AG09309 (cell line): ENCODE data around the gene CASKIN1.

Experiments used
- DNase-seq: peaks from one replicate; pipeline ENCODE4 v3.0.0-alpha.2; 2010; ENCODE audit warnings: low read depth
- H3K4me3 ChIP-seq: 2 replicates; pipeline ENCODE4 v1.5.1; 2011; ENCODE audit warnings: mild to moderate bottlenecking, low read depth, low read length, moderate library complexity; ENCODE audit not compliant: control insufficient read depth
- TF ChIP-seq, protein P1 (sequence below): IDR thresholded peaks from 2 replicates; pipeline ENCODE4 v1.5.1; 2011; ENCODE audit warnings: mild to moderate bottlenecking, low read depth, low read length, inconsistent platforms; ENCODE audit not compliant: insufficient read depth, control insufficient read depth; ENCODE audit errors: missing control alignments

CASKIN1 gene

DNA sequence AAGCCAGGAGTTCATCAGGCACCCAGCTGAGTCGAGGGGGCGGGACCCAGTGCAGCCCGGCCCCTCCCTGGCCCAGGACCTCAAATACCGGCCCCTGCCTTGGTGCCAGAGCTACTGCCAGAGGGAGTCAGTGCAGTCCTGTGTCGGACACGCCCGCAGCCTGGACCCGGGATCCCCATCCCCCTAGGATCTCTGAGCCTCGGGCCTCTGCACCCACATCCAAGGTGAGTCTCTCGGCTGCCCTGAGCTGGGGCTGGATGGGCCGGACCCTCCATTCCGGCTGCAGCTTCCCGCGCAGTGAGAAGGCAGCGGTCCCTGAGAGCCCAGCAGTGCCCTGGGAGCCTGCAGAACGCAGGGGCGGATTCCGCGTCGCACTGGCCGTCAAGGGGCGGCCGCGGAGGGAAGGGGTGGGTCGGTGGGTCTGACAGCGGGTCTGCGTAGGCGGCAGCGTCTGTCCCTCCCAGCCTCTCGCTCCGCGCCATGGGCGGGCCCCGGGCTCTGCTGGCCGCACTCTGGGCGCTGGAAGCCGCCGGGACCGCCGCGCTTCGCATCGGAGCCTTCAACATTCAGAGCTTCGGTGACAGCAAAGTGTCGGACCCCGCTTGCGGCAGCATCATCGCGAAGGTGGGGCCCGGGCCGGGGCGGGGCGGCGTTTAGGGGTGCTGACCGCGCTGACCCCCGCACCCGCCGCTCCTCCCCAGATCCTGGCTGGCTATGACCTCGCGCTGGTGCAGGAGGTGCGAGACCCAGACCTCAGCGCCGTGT is 40.1 kb upstream of the CASKIN1 start, which contains the start of gene DNASE1L2:
TSS of gene DNASE1L2 (plus strand) at position 108 of the 765 bp plus-strand sequence. CDS start at position 481, 373 bp downstream.
- peak within 1 kb of the TSS; percentile 10 for H3K4me3 ChIP-seq
- no peak for DNase-seq
- TF ChIP-seq, protein P1, sequence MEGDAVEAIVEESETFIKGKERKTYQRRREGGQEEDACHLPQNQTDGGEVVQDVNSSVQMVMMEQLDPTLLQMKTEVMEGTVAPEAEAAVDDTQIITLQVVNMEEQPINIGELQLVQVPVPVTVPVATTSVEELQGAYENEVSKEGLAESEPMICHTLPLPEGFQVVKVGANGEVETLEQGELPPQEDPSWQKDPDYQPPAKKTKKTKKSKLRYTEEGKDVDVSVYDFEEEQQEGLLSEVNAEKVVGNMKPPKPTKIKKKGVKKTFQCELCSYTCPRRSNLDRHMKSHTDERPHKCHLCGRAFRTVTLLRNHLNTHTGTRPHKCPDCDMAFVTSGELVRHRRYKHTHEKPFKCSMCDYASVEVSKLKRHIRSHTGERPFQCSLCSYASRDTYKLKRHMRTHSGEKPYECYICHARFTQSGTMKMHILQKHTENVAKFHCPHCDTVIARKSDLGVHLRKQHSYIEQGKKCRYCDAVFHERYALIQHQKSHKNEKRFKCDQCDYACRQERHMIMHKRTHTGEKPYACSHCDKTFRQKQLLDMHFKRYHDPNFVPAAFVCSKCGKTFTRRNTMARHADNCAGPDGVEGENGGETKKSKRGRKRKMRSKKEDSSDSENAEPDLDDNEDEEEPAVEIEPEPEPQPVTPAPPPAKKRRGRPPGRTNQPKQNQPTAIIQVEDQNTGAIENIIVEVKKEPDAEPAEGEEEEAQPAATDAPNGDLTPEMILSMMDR, result no peak

DNA sequence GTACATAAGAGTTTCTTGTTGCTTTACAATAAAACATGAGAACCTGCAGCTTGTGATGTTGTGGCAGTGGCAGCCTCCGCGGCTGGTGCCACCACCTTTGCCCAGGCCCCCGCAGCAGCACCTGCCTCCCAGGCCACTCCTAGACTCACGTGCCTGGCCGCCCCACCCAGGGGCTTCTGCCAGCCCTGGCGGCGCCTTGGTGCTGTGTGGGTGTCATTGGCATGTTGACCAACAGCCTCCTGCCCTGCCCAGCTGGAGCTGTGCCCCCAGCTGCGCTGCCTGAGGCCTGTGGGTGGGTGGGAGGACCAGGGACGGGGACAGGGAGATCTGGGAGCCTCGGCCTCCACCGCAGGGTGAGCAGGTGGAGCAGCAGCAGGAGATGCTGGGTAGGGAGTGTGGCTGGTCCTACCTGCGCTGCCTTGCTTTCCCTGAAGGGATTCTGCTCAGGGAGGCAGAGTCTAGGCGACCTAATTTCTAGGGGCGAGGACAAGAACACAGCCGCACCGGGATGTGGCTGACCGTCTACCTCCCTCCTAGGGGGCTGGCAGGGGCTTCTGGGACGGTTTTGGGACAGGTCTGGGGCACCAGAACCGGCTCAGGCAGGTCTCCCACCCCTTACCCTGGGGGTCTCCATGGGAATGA is 39.4 kb upstream of the CASKIN1 start:
- no peak overlapping the region for H3K4me3 ChIP-seq
- TF ChIP-seq, protein P1, result no peak
- no peak for DNase-seq

DNA sequence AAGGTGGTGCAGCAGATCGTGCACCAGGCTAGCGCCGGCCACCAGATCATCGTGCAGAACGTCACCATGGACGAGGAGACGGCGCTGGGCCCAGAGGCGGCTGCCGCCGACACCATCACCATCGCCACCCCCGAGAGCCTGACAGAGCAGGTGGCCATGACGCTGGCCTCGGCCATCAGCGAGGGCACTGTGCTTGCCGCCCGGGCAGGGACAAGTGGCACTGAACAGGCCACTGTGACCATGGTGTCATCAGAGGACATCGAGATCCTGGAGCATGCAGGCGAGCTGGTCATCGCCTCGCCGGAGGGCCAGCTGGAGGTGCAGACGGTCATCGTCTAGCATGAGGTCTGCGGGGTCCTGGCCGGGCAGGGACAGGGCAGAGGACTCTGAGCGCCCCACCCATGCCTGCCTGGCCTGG is 38.8 kb upstream of the CASKIN1 start:
- DNase-seq, result no peak
- H3K4me3 ChIP-seq, result no peak overlapping the region
- TF ChIP-seq, protein P1, result no peak

DNA sequence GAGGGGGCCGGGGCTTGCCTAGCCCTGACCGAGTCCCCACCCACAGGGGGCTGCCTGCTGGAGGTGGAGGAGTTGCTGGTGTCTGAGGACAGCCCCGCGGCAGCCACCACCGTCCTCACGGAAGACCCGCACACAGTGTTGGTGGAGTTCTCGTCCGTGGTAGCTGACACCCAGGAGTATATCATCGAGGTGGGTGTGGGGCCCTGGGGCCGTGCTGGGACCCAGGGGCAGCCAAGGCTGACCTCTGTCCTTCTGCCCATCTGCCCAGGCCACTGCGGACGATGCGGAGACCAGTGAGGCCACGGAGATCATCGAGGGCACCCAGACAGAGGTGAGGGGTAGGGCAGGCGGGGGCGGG is 38.4 kb upstream of the CASKIN1 start:
- TF ChIP-seq, protein P1, result no peak
- no peak overlapping the region for H3K4me3 ChIP-seq
- no peak for DNase-seq

DNA sequence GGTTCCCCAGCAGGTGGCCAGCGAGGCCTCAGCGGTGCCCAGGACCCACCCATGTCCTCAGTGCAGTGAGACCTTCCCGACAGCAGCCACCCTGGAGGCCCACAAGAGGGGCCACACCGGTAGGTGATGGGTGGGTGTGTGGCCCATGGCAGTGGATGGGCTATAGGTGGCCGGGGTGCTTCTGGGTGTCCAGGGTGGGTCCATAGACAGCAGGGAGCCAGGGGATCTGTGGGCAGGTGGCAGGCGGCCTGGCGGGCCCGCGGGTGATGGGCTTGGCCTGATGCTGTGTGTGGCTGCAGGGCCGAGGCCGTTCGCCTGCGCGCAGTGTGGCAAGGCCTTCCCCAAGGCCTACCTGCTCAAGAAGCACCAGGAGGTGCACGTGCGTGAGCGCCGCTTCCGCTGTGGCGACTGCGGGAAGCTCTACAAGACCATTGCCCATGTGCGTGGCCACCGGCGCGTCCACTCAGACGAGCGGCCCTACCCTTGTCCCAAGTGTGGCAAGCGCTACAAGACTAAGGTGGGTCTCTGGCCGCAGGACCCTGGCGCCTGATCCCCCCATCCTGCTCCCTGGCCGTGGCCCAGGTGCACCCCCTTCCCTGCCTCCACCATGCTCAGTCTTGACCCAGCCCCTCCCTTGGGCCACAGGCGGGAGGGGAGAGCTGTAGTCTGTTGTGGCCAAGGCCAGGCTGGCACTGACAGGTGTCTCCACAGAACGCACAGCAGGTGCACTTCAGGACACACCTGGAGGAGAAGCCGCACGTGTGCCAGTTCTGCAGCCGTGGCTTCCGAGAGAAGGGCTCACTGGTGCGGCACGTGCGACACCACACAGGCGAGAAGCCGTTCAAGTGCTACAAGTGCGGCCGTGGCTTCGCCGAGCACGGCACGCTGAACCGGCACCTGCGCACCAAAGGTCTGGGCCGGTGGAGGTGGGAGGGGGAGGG is 37.7 kb upstream of the CASKIN1 start:
- TF ChIP-seq, protein P1, result no peak
- no peak overlapping the region for H3K4me3 ChIP-seq
- no peak for DNase-seq

DNA sequence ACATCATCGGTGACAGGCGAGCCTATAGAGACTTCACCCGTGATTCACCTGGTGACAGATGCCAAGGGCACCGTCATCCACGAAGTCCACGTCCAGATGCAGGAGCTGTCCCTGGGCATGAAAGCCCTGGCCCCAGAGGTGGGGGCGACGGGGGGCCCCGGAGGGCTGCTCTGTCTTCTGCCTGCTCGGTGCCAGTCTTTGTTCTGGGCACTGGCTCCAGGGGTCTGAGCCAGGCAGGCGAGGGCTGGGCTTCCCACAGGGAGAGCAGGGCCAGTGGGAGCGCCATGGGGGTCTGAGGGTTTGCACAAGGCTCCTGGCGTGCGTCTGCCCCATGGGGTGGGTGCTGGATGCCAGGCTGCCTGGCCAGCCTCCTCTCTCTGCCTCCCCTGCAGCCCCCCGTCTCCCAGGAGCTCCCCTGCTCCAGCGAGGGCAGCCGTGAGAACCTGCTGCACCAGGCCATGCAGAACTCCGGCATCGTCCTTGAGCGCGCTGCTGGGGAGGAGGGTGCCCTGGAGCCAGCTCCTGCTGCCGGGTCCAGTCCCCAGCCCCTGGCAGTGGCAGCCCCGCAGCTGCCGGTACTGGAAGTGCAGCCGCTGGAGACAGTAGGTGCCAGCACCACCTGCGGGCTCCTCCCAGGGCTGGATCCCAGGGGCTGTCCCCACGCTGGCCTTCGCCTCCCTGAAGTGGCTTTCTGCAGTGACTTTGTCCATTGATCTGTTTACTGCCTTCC is 36.8 kb upstream of the CASKIN1 start:
- H3K4me3 ChIP-seq, result no peak overlapping the region
- TF ChIP-seq, protein P1, result no peak

More for the DNA sequence above, 36.8 kb upstream of the CASKIN1 start:
- no peak for DNase-seq
